ENCODE data around the gene AVP.

Gene AVP

GRCh38 chr20:3107464-3108025 lies 23.0 kb upstream of the AVP start:
- TF ChIP-seq, protein P1, sequence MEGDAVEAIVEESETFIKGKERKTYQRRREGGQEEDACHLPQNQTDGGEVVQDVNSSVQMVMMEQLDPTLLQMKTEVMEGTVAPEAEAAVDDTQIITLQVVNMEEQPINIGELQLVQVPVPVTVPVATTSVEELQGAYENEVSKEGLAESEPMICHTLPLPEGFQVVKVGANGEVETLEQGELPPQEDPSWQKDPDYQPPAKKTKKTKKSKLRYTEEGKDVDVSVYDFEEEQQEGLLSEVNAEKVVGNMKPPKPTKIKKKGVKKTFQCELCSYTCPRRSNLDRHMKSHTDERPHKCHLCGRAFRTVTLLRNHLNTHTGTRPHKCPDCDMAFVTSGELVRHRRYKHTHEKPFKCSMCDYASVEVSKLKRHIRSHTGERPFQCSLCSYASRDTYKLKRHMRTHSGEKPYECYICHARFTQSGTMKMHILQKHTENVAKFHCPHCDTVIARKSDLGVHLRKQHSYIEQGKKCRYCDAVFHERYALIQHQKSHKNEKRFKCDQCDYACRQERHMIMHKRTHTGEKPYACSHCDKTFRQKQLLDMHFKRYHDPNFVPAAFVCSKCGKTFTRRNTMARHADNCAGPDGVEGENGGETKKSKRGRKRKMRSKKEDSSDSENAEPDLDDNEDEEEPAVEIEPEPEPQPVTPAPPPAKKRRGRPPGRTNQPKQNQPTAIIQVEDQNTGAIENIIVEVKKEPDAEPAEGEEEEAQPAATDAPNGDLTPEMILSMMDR (IDR thresholded peaks at IDR 0.05; ENCODE audit: borderline replicate concordance, insufficient read depth, low read depth, low read length), result no peak

GRCh38 chr20:3106658-3107463 lies 22.3 kb upstream of the AVP start:
- H3K4me3 ChIP-seq (ENCODE audit: low read depth, low read length), result no peak overlapping the region
- TF ChIP-seq, protein P1 (IDR thresholded peaks at IDR 0.05; ENCODE audit: borderline replicate concordance, insufficient read depth, low read depth, low read length), result no peak

More at GRCh38 chr20:3107464-3108025, 23.0 kb upstream of the AVP start:
- no peak overlapping the region for H3K4me3 ChIP-seq (ENCODE audit: low read depth, low read length)

DNA sequence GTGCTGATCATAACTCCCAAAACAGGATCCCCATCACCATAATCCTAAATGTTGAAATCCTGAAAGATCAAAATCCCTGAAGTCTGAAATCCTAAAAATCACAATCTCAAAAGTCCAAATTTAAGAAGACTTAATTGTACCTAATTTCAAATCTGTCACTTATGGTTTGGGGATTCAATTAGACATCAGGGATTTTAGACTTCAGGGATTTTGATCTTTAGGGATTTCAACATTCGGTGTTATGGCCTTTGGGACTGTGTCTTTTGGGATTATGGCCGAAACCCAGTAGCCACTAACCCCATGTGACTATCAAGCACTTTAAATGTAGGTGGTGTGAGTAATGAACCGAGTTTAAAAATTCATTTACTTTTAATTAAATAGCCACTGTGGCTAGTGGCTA lies 21.7 kb upstream of the AVP start:
- TF ChIP-seq, protein P1 (IDR thresholded peaks at IDR 0.05; ENCODE audit: borderline replicate concordance, insufficient read depth, low read depth, low read length), result no peak
- no peak overlapping the region for H3K4me3 ChIP-seq (ENCODE audit: low read depth, low read length)

DNA sequence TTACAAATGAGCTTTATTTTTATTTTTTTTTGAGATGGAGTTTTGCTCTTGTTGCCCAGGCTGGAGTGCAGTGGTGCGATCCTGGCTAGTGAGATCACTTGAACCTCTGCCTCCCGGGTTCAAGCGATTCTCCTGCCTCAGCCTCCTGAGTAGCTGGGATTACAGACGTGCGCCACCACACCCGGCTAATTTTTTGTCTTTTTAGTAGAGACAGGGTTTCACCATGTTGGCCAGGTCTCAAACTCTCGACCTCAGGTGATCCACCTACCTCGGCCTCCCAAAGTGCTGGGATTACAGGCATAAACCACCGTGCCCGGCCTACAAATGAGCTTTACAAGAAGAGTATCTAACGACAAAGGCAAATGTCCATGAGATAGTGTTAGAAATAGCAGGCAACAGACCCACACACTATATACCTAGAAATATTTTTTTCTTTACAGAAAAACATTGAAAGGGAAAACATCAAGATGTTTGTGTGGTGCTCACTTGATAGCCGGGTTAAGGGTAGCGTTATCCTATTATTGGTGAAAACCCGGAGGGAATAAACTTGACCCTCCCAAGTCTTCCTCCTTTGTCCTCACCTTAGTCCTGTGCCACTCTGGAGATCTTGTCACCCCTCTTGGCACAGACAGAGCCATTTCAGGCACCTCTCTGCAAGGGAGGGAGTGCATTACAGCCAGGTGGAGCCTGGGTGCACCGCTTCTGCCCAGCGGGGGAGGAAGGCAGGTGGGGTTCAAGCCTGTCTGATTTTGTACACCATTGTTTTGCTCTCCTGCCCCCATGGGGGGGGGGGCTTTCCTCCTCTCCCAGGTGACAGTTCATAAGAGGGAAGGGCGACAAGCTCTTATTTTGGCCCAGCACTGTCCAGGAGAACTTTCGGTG lies 21.0 kb upstream of the AVP start:
- TF ChIP-seq, protein P1 (IDR thresholded peaks at IDR 0.05; ENCODE audit: borderline replicate concordance, insufficient read depth, low read depth, low read length), result no peak
- no peak overlapping the region for H3K4me3 ChIP-seq (ENCODE audit: low read depth, low read length)

GRCh38 chr20:3103369-3104032 lies 19.0 kb upstream of the AVP start:
- no peak overlapping the region for H3K4me3 ChIP-seq (ENCODE audit: low read depth, low read length)

More at GRCh38 chr20:3103369-3104032, 19.0 kb upstream of the AVP start:
- TF ChIP-seq, protein P1 (IDR thresholded peaks at IDR 0.05; ENCODE audit: borderline replicate concordance, insufficient read depth, low read depth, low read length), result no peak

Data from GM12875 (cell line).